HG03571 (cell line): ENCODE measurements around the gene CDC73.
"Not testable (repeated sequence)": the region's sequence is repeated elsewhere in the genome, so short reads cannot be mapped to it uniquely, and the experiment has no call there.

ENCODE experiments used
- ATAC-seq: cut with Tn5 transposase; IDR thresholded peaks from one replicate; pipeline ENCODE4 v1.9.1; 2021; ENCODE audit not compliant: unreplicated experiment

The CDC73 gene

DNA sequence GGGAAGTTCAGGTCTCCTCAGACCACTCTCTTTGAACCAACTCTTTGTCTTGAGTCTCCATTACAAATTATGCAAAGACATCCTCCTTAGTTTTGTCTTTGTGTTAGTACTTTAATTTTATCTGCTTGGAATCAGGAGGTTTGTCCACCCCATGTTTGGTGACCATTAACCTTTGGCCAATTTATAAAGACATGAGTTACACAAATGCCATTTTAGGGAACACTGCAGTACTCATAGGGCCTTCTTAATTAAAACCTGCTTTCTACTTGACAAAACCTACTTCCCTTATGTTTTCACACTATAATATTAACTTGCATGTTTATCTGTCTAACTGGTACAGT, 7.9 kb upstream of the CDC73 start:
- ATAC-seq: no peak

DNA sequence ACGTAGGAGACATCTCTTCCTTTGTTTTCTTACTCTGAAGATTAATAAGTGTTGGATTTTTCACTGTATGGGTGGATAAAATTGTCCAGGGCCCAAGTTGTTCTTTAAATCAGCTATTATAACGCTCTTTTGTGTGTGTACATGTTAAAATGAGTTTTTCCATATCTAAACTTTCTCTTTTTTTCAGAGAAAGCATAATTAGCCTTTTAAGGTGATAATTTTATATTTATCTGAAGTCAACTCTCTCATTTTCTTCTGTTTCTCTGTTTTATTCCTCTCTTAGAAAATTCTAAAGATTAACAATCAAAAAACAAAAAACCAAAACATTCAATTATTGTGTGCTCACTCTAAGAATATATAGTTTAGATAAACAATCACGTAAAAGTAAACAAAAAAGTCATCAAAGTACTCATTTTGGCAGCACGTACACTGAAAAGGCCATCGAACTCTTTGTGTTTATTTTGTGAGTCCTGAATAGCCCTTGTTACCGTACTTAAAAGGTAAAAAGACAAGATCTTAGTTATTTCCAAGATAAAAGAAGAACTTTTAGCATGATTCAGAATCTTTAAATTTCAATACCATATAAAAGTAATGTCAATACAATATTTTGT, 7.2 kb upstream of the CDC73 start:
- no peak for ATAC-seq

DNA sequence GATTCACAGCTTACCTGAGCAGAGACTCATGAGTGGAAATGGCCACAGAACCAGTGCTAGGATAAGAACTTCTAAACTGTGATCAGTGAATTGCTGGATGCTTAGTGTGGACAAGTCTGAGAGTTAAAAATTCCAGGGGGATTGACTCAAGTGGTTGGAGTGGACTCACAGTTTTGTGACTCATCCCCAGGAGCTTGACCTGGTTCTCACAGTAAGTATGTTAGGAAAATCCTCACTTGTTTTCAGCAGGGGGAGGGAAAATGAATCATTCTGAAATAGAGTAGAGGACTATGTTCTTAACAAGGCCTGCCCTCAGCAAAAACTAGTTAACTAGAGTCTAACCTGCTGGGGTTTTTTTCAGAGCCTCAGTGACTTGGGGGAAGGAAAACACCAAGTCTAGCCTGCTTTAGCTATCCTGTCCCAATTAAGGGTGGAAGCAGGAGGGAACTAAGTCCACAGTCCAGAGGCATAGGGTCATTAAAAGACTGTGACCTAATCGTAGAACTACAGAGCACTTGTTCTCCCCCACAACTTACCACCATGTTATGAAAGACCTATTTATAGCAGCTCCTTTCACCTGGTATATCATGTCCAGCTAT, 6.1 kb upstream of the CDC73 start:
- ATAC-seq: no peak

DNA sequence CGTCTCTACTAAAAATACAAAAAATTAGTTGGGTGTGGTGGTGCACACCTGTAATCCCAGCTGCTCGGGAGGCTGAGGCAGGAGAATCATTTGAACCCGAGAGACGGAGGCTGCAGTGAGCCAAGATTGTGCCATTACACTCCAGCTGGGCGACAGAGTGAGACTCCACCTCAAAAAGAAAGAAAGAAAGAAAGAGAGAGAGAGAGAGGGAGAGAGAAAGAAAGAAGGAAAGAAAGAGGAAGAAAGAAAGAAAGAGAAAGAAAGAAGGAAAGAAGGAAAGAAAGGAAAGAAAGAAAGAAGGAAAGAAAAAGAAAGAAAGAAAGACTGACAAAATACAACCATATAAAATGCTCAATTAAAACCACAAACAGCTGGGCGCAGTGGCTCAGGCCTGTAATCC, 4.7 kb upstream of the CDC73 start:
- not testable (repeated sequence) for ATAC-seq

DNA sequence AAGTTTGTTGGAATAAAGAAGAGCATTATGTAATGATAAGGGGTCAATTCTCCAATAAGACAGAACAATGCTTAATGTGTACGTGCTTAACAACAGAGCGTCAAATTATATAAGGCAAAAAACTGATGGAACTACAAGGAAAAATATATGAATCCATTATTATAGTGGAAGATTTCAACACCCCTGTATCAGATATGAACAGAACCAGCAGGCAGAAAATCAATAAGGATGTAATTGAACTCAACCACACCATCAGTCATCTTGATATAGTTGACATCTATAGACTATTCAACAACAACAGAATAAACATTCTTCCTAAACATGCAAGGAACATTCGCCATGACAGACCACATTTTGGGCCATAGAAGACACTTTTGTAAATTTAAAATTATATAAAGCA, 3.6 kb upstream of the CDC73 start:
- ATAC-seq: no peak

DNA sequence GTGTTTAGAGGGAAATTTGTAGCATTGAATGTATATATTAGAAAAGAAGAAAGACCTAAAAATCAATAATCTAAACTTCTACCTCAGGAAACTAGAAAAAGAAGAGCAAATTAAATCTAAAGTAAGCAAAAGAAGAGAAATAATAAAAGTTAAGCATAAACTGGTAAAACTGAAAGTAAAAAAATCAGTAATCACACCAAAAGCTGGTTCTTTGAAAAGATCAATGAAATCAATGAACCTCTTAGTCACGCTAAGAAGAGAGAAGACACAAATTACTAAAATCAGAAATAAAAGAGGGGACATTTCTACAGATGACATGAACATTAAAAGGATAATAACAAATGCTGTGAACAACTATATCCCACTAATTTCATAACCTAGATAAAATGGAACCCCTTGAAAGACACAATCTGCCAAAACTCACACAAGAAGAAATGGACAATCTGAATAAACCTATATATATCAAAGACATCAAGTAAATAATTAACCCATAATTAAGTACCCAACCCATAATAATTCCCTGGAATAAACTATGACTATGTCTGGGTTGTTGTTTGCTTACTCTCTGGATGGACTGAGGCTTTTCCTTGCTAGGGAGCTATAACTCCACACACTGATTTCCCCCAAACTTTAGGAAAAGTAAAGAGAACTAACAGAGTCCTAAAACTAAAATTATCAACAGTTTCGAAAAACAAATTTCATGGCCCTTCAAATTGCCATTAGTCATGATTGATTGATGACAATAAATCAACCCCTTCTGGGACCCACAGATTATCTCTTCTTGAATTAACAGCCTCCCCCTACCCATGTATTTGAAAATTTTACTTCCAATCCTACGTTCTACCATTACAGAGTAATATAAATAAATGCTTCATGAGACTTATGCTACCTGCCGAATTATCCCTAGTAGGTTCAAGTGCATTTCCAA, 2.8 kb upstream of the CDC73 start:
- ATAC-seq: no peak

DNA sequence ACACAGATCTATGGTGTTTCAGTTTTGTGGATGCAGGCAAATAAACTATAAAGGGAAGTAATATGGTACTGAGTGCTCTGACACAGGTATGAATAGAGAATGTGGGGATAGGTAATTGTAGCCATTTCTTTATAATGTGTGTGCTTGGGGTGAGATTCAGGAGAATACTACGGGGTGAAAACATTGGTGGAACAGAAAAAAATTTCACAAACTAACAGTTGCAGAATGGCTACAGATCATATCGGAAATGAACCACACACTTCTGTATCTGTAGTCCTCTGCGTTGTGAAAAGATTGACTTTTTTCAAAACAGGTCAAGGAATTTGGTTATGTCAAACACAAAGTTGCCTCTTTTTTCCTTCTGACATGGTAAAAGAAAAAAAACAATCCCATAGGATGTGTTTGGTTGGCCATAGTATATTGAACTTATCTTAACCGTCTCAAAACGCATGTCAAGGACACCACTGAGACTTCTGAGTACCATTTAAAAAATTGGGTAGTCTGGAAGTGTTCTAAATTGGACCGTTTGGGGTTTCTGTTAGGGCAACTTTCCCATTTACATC, 1.1 kb upstream of the CDC73 start:
- no peak for ATAC-seq

DNA sequence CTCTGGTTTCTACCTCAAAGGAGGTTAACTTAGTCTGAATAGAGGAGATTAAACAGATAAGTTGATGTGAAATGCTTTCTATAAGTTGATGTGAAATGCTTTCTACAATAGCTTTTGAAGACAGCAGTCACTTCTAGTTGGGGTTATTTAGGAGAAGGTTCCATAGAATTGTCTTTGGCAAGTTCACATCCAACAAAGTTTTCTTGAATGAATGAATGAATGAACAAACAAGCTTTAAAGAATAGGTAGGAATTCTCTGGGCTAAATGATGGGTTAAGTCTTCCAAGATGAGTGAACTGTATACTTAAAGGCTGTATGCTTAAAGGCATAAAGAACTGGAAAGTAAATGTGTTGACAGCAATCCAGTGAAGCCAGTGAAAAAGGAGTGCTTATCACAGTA, 1.9 kb downstream of the CDC73 start:
- ATAC-seq: no peak

DNA sequence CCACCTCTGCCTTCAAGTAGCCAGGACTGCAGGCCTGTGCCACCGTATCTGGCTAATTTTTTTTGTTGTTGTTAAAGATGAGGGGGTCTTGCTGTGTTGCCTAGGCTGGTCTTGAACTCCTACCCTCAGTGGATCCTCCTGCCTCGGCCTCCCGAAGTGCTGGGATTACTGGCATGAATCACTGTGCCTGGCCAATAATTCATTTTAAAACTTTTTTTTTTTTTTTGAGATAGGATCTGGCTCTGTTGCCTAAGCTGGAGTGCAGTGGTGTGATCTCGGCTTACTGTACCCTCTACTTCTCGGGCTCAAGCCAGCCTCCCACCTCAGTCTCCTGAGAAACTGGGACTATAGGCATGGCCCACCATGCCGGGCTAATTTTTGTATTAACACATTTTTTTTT, 3.5 kb downstream of the CDC73 start:
- no peak for ATAC-seq

DNA sequence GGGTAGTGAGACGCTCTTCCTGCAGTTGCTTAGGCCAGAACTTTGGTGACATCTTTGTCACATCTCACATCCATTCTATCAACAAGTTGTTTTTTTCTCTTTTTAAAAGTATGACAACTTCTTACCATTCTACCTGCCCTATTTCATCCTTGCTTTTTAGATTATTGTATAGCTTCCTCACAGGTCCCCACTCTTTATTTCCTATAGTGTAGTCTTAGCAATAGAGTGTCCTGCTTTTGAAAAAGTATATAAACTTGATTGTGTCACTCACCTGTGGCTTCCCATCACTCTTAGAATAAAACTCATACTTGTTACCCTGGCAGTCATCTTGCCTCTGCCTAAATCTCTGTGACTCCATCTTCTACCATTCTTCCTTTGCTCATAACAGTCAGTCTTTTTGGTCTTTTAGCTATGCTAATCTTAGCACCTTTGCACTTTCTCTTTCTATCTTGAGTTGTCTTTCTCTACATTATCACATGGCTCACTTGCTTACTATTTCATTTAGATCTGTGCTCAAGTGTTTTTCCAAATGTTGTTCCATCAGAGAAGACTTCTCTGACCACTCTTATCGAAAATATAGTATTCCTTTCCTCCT, 9.5 kb downstream of the CDC73 start:
- ATAC-seq: no peak

DNA sequence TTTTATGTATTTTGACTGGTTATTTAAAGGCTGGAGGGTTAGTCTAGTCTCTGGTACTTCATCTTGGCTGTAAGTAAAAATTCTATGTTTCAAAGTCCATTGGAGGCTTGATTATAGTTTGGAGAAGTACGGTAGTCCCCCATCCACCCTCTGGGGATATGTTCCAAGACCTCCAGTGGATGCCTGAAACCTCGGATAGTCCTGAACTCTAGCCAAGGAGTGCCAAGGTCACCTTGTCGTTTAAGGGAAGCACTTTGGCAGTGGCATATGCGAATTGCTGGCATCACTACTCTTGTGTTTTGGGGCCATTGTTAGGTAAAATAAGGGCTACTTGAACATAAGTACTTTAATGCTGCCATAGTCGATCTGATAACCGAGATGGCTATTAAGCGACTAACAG, 18.4 kb downstream of the CDC73 start:
- ATAC-seq: no peak

DNA sequence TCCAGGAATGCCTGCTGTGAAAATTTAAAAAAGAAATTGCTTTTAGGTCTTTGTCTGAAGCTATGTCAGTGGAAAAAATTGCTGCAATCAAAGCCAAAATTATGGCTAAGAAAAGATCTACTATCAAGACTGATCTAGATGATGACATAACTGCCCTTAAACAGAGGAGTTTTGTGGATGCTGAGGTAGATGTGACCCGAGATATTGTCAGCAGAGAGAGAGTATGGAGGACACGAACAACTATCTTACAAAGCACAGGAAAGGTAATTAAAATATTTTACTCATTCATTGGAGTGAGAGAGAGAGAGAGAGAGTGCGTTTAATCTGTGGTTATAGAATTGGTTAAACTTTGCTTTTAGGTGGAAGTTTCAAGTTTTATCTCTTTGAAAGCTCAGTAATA, 20.0 kb downstream of the CDC73 start:
- no peak for ATAC-seq

DNA sequence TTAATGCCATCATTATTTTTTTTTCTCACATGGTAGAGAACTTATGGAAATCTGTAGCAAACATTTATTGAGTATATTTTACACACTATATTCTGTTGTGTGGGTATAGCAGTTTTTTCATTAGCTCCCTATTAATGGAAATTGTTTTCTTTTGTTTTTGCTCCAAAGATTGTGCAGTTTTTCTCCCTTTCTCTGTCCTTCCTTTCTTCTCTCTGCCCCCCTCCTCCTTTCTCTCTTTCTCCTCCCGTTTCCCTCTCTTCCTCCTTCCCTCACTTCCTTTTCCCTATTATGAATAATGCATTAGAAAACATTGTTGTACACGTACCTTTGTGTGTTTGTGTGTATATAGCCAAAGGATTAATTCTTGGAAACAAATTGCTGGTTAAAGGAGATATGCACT, 20.6 kb downstream of the CDC73 start:
- ATAC-seq: no peak

DNA sequence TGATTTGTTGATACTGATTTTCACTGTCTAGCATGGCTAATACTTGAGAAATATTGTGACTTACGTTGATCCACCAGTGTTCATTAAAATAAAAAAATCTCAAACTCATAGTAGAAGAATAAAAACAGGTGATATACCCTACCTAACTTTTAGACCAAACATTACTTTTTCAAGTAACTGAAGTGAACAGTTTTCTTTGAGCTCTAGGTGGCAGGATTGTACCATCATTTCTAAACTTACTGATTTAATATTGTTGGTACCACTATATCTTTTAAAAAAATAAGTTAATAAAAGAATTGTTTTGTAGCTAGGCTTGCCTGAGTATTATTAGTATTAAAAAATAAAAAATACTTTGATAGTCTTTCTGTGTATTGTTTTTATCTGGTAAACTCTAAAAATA, 21.5 kb downstream of the CDC73 start:
- ATAC-seq: no peak

DNA sequence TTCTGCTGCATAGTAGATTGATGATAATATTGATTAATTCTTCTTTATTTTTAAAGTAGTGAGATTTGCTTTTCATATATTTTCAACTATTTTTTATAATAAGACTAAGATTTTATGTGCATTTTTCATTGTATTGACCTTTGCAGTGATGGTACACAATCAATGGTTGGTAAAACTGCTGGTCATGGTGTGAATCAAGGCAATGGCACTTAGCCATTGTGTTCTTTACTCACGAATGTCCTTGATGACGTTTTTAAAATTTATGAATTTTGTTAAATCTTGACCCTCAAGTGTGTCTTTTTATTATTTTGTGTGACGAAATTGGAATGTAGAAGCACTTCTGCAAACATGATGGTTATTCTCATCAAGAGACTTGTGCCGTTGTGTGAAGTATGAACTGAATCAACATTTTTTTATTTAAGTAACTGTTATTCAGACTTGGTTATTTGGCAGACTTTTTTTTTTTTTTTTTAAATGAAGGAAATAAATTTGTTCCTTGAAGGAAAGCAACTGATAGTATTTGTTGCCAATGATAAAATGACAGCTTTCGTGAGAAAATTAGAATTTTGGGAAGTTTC, 22.6 kb downstream of the CDC73 start:
- no peak for ATAC-seq

DNA sequence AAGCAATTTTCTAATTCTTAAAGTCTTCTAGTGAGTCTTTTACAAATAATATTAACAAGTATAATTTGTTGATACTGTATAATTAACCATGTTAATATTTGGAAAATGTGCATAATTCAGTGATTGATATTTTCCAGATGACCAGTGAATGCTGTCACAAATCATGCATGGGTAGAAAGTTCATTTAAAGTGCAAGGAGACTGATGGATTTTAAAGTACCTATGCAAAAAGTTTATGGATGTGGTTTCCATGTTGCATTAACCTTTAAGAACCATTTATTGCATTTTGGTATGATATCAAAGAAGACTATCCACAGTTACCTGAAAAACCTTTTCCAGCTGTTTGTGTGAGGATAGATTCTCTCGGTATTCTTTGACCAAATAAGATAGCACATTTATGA, 23.2 kb downstream of the CDC73 start:
- no peak for ATAC-seq

DNA sequence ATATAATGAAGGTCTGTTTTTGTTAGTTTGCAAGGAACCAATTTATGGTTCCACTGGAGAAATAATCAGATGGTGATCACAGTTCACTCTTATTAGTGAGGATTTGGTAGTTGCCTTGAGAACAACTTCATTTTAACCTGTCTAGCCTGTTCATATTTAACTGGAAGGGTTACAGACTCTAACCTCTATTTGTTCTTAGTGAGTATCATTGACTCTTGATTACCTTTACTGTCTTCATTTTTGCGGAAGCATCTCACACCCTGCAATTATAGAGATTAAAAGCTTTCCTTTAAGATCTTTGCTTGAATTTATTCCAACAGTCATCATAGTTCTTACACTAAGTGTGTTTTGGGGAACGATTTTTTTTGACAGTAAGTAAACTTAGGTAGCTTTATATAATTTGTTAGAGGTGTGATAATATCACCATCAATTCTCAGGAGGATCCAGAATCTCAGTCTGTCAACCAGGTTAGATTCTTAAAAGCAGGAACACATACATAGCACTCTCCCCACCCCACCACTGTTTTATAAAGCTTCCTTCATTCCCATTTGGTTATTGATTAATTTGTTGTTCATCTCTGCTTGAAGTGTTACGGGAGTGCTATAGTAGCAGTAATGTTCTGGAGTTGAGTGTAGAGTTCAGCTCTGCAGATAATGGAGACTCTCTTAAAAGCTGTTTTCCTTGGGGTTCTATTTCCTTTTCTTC, 34.4 kb downstream of the CDC73 start:
- ATAC-seq: no peak

DNA sequence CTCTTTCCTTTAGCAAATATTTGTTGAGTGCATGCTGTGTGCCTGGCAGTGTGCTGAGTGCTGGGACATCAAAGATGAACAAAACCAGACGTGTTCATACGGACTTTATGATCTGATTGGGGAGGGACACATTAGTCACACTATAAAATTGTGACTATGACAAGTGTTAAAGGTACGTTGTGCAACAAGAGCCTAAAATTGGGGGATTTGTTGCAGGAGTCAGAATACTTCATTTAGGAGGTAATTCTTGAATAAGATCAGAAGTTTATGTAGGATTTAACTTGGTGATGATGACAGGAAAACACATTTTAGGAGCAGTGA, 35.0 kb downstream of the CDC73 start:
- no peak for ATAC-seq

DNA sequence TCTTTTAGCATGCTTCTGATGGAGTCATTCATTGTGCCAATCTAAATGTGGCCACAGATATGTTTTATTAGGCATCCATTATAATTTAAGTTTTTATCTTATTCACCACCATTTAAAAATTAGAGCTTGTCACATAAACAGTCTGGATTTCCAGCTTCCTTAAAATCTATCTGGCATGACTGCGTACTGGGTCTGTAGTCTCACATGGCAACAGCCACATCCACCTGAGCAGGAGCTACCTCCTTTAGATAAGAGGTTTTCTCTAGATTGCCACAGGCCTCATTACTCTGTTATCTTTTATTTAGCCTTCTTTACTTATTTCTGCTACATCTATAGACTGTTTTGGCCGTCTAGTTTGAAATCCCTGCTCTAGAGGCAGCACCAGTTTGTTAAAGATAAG, 35.5 kb downstream of the CDC73 start:
- ATAC-seq: no peak

DNA sequence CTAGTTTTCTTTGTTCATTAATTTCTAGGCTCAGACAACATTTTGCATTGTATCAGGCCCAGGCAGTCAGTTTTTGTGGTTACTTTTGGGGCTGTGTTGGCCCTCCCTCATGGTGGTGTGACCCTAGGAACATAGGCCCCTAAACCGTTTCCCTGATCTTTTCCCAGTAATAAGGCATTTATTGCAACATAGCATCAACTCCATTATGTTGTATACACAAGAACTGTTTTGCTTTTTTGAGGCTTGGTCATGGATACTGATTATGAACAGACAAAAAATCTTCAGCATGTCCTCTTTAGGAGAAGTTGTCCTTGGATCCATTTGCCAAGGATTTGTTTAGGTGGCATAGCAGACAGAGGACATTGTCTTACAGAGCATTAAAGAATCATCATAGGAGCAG, 54.3 kb downstream of the CDC73 start:
- ATAC-seq: no peak

DNA sequence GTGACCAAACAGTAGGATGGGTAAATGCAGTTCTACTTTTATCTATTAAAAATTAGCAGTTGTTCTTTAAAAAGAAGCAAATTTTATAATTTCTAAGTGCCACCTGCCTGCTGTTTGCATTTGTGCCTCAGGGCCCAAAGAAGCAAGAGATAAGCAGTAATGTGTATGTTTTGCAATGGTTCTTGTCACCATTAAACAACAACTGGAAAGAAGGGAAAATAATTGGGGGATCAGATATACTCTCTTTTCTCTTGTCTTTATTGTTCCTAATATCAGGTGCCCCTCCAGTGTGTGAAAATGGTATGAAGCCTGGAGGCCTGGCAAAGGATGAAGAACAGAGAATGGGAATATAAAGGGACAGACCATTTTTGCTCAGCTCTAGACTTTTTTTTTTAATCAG, 55.0 kb downstream of the CDC73 start:
- ATAC-seq: no peak
